GM11168 (cell line): ENCODE measurements around the gene NELFE.
"Not testable (repeated sequence)": the region's sequence is repeated elsewhere in the genome, so short reads cannot be mapped to it uniquely, and the experiment has no call there.

Source experiments
- in situ Hi-C: fragments of 300-500 bp; cut with MboI; formaldehyde crosslinking; loops from one replicate; pipeline ENCODE4 v1.12.0; 2022; ENCODE audit warnings: low sequenced_read_pairs; ENCODE audit not compliant: unreplicated experiment

The NELFE gene

DNA sequence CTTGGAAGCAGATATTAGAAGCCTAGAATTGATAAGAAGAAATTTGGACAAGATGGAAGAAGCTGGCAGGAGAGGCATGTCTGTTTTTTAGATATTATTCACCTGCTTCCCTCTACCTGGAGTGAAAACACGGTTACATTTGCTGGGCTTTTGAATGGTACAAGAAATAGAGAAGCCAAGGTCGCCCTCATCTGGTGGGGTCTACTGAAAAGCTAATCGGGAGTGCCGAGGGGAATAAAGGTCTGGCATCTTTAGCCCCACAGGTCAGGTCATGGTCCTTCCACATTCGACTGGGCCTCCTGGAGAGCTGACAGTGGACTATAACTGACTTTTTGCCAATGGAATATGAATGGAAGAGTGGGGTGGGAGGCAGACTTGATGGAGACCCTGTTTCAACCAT is 35.8 kb downstream of the NELFE start:
- in situ Hi-C loops = no loop called here

DNA sequence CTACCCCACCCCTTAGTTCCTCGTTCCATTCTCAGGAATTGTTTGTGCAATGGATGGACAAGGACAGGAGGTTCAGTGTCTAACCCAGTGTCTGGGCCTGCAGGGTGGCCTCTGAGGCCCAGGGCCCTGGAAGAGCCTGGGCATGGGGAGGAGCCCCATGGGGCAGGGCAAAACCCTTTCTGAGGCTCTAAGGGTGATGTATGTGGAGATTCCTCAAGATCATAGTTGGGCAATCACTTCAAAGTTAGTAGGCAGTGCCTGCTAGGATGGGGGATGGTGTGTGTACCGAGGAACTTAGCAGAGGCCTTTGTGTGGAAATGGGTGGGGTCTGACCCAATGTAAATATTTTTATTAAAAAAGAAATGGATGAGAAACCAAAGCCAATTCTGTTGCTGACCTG is 38.0 kb downstream of the NELFE start:
- in situ Hi-C loops = no loop called here

- in situ Hi-C loops = no loop called here
Measured at GRCh38 chr6:31919624-31920303, 39.0 kb downstream of the NELFE start.

- in situ Hi-C loops = no loop called here
Measured at GRCh38 chr6:31918069-31918720, 40.6 kb downstream of the NELFE start.

DNA sequence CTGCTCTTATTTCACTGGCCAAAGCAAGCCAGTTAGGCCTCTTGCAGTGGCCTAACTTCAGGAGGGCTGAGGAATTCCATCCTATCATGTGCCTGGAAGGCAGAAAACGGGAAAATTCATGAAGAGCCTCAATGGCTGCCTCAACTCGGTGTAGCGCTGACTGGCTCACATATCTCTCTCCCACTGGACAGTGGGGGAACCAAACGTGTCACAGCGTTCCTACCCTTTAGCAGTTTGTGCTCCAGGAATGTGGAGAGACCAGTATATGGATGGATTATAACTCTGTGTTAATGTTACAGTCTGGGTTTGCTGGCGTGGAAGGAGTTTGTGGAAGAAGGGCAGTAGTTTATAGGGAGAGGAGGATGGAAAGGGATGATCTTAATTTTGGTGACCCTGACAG is 43.0 kb downstream of the NELFE start:
- in situ Hi-C loops = no loop called here

DNA sequence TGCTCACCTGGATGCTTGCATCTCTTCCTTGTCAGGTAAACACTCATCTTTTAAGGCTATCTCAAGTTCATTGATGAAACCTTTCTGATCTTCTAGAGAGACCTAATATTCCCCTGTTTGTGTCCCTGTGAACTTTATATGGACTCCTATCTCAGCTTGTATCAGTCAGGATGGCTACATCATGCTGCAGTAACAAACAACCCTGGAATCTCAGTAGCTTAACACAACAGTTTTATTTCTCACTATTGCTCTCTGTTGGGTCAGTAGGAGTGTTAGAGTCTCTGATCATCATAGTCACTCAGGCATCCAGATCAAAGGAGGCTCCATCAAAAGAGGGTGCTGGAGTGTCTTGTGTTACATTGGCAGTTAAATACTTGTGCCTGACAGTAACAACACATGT is 43.4 kb downstream of the NELFE start:
- in situ Hi-C loops = no loop called here

DNA sequence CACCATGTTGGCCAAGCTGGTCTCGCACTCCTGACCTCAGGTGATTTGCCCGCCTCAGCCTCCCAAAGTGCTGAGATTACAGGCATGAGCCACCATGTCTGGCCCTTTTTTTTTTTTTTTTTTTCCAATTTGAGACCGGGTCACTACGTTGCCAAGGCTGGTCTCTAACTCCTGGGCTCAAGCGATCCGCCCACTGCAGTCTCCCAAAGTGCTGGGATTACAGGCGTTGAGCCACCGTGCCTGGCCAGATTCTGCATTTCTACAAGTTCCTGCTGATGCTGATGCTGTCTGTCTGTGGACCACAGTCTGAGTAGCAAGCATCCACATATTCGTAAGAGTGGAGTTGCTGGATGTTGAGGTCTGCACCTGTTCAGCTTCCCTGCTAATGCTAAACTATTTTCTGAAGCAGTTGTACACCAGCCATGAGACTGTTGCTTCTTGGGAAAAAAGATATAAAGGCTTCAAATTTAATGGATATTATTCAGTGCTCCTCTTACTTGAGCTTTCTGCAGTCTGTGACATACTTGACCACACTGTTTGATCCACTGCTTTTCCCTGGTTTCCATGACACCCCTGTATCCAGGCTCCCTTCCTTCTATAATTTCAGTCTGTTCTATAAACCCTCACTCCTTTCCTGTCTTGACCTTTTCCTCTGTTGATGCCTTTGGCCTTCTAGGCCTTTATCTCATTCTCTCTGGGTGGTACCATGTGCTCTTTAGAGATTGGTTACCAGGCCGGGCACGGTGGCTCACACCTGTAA is 46.8 kb downstream of the NELFE start:
- in situ Hi-C loops = no loop called here

- in situ Hi-C loops = not testable (repeated sequence)
Measured at GRCh38 chr6:31909298-31909697, 49.5 kb downstream of the NELFE start.

- in situ Hi-C loops = no loop called here
Measured at GRCh38 chr6:31908791-31909190, 50.0 kb downstream of the NELFE start.

DNA sequence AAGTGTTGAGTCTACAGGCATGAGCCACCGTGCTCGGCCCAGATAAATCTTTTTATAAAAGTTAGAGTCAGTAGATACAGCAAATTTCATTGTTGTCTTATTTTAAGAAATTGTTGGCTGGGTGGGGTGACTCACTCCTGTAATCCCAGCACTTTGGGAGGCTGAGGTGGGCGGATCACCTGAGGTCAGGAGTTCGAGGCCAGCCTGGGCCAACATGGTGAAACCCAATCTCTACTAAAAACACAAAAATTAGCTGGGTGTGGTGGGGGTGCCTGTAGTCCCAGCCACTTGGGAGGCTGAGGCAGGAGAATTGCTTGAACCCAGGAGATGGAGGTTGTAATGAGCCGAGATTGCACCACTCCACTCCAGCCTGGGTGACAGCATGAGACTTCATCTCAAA is 50.5 kb downstream of the NELFE start:
- in situ Hi-C loops = not testable (repeated sequence)

- in situ Hi-C loops = no loop called here
Measured at GRCh38 chr6:31907158-31907813, 51.5 kb downstream of the NELFE start.

DNA sequence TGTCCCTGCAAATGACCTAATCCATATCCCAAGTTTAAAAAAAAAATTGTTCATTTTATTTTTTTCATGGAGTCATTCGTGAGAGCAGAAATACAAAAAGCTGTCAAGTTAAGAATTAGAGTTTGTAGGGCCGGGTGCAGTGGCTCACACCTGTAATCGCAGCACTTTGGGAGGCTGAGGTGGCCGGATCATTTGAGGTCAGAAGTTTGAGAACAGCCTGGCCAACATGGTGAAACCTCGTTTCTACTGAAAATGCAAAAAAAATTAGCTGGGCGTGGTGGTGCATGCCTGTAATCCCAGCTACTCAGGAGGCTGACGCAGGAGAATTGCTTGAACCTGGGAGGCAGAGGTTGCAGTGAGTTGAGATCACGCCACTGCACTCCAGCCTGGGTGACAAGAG is 52.0 kb downstream of the NELFE start:
- in situ Hi-C loops = not testable (repeated sequence)

GRCh38 chr6:31906122-31906521 is 52.6 kb downstream of the NELFE start:
- in situ Hi-C loops = no loop called here

- in situ Hi-C loops = no loop called here
Measured at GRCh38 chr6:31905041-31905440, 53.7 kb downstream of the NELFE start.

DNA sequence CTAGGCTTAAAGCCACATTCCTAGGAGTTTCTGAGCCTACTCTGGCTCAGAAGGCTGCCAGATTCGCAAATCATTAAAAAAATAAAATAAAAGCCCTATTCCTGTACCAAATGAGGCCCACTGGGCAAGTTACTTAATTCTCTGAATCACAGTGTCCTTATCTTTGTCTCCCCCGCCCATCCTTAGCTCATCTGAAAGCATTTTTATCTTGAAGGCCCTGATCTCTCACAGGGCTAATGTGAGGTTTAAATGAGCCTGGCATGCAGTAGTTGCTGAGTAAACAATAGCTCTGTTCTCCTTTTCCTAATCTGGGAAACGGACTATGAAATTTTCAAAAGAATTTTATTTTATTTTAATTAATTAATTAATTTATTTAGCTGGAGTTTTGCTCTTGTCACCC is 54.8 kb downstream of the NELFE start:
- in situ Hi-C loops = no loop called here
